ENCODE measurements around the gene KLHDC2. TPM values are rescaled to one million over a fixed set of nuclear protein-coding genes. Genes with fewer than 3 reads are reported as not detected.
A peak's percentile ranks its signal among the peaks of the same experiment; 100 is the strongest.

The KLHDC2 gene
- polyA plus RNA-seq, 1 donor (not counting 4 experiments of a cell fraction or from before 2014, with no cell fraction given) = 34.0 TPM

DNA sequence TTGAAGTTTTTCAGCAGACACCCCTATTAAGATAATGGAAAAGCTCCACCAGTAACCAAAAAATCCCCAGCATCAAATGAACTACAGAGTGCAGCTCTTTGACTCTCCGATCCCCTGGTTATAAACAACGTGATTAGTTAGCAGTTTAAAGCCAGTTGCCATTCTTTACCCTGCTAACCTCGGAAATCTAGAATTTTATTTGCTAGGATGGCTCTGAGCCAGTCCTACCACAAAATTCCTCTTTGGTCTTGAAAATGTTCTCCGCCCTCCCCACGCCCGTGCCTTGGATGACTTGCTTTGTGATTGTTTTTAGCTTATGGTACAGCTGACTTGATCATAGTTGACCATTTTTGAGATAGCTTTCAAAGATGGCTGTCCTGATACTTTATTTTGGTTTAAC lies 1.2 kb downstream of the KLHDC2 start:
- peak overlapping the region; percentile 99 for H3K9ac ChIP-seq (ENCODE audit: control insufficient read depth, extremely low read depth, insufficient read depth, low read length)
- H2AFZ ChIP-seq (ENCODE audit: control insufficient read depth, low read length) = peak overlapping the region; percentile 91
- H4K20me1 ChIP-seq (ENCODE audit: control insufficient read depth, extremely low read depth, insufficient read depth, low read length) = no peaks in the 10 kb centered on the region
- dilution Hi-C loops (cut with MboI; ENCODE audit: extremely low pct_ligation_motif_present, low sequenced_read_pairs) = no loop called here
- H3K4me3 ChIP-seq (ENCODE audit: control insufficient read depth in 2 of 3, extremely low read depth in 1 of 3, insufficient read depth in 2 of 3, low read depth in 1 of 3, low read length in 3 of 3) = peak overlapping the region; percentile 77 to 94 (median 94)
- peak; percentile 75 for FAIRE-seq
- peaks cover 14% of the 10 kb centered on the region for H3K79me2 ChIP-seq (ENCODE audit: control insufficient read depth, insufficient read depth, low read length)
- H3K27ac ChIP-seq (ENCODE audit: control insufficient read depth, insufficient read depth, low read length) = peak overlapping the region; percentile 98
- TF ChIP-seq, protein P1, sequence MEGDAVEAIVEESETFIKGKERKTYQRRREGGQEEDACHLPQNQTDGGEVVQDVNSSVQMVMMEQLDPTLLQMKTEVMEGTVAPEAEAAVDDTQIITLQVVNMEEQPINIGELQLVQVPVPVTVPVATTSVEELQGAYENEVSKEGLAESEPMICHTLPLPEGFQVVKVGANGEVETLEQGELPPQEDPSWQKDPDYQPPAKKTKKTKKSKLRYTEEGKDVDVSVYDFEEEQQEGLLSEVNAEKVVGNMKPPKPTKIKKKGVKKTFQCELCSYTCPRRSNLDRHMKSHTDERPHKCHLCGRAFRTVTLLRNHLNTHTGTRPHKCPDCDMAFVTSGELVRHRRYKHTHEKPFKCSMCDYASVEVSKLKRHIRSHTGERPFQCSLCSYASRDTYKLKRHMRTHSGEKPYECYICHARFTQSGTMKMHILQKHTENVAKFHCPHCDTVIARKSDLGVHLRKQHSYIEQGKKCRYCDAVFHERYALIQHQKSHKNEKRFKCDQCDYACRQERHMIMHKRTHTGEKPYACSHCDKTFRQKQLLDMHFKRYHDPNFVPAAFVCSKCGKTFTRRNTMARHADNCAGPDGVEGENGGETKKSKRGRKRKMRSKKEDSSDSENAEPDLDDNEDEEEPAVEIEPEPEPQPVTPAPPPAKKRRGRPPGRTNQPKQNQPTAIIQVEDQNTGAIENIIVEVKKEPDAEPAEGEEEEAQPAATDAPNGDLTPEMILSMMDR (optimal IDR thresholded peaks at IDR 0.05 in 1 of 3, IDR thresholded peaks at IDR 0.05 in 1 of 3, conservative IDR thresholded peaks at IDR 0.05 in 1 of 3; ENCODE audit: extremely low read depth in 1 of 3, insufficient read depth in 2 of 3, low read length in 3 of 3) = no peak
- TF ChIP-seq EZH2 (IDR thresholded peaks at IDR 0.05; ENCODE audit: low read length) = no peak
- no peaks in the 10 kb centered on the region for H3K9me3 ChIP-seq (ENCODE audit: control insufficient read depth, low read depth, low read length)
- peaks cover 22% of the 10 kb centered on the region for H3K4me1 ChIP-seq (ENCODE audit: control insufficient read depth, extremely low read depth, insufficient read depth, low read length)
- no peak for DNase-seq (ENCODE audit: low read depth, low spot score)
- H3K27me3 ChIP-seq (ENCODE audit: control insufficient read depth, extremely low read depth, insufficient read depth, low read length) = no peaks in the 10 kb centered on the region
- H3K9me1 ChIP-seq (ENCODE audit: control insufficient read depth, extremely low read depth, insufficient read depth, low read length) = no peaks in the 10 kb centered on the region
- peak overlapping the region; percentile 92 for H3K4me2 ChIP-seq (ENCODE audit: control insufficient read depth, extremely low read depth, insufficient read depth, low read depth, low read length)
- H3K36me3 ChIP-seq (ENCODE audit: control insufficient read depth in 2 of 2, extremely low read depth in 1 of 2, insufficient read depth in 2 of 2, low read length in 2 of 2) = peaks cover 0 to 5% of the 10 kb centered on the region in 2 experiments

GRCh38 chr14:49769581-49770211 lies 1.7 kb downstream of the KLHDC2 start:
- dilution Hi-C loops (cut with MboI; ENCODE audit: extremely low pct_ligation_motif_present, low sequenced_read_pairs) = no loop called here
- Histone ChIP-seq H3K9ac (ENCODE audit: control insufficient read depth, extremely low read depth, insufficient read depth, low read length) (peak overlapping the region; percentile 99), H3K27ac (ENCODE audit: control insufficient read depth, insufficient read depth, low read length) (peak overlapping the region; percentile 98), H4K20me1 (ENCODE audit: control insufficient read depth, extremely low read depth, insufficient read depth, low read length) (no peaks in the 10 kb centered on the region), H3K9me1 (ENCODE audit: control insufficient read depth, extremely low read depth, insufficient read depth, low read length) (no peaks in the 10 kb centered on the region), H3K36me3 (ENCODE audit: control insufficient read depth in 2 of 2, extremely low read depth in 1 of 2, insufficient read depth in 2 of 2, low read length in 2 of 2) (peaks cover 0 to 7% of the 10 kb centered on the region in 2 experiments), H3K4me1 (ENCODE audit: control insufficient read depth, extremely low read depth, insufficient read depth, low read length) (peaks cover 22% of the 10 kb centered on the region), H2AFZ (ENCODE audit: control insufficient read depth, low read length) (no peak overlapping the region), H3K9me3 (ENCODE audit: control insufficient read depth, low read depth, low read length) (no peaks in the 10 kb centered on the region), H3K27me3 (ENCODE audit: control insufficient read depth, extremely low read depth, insufficient read depth, low read length) (no peaks in the 10 kb centered on the region), H3K79me2 (ENCODE audit: control insufficient read depth, insufficient read depth, low read length) (peaks cover 14% of the 10 kb centered on the region), H3K4me3 (ENCODE audit: control insufficient read depth in 2 of 3, extremely low read depth in 1 of 3, insufficient read depth in 2 of 3, low read depth in 1 of 3, low read length in 3 of 3) (peak overlapping the region; percentile 77 to 94 (median 94)), H3K4me2 (ENCODE audit: control insufficient read depth, extremely low read depth, insufficient read depth, low read depth, low read length) (peak overlapping the region; percentile 92)
- no peak for TF ChIP-seq EZH2 (IDR thresholded peaks at IDR 0.05; ENCODE audit: low read length)
- TF ChIP-seq, protein P1 (optimal IDR thresholded peaks at IDR 0.05 in 1 of 3, IDR thresholded peaks at IDR 0.05 in 1 of 3, conservative IDR thresholded peaks at IDR 0.05 in 1 of 3; ENCODE audit: extremely low read depth in 1 of 3, insufficient read depth in 2 of 3, low read length in 3 of 3) = no peak
- FAIRE-seq (no peak), DNase-seq (ENCODE audit: low read depth, low spot score) (no peak)
